Karpas-422 (cell line): ENCODE data around the gene PPP1R14C. TPM values are rescaled to one million over a fixed set of nuclear protein-coding genes. Genes with fewer than 3 reads are reported as not detected.

Source experiments
- DNase-seq: peaks from one replicate; pipeline ENCODE4 v3.0.0-alpha.2; 2015
- H2AFZ ChIP-seq: fragments of 200-600 bp; sonication (generic); 2 replicates; pipeline ENCODE4 v1.6.1; 2014; ENCODE audit warnings: antibody characterized with exemption, low read length, mixed read lengths
- H3K27ac ChIP-seq: fragments of 200-600 bp; sonication (generic); 2 replicates; pipeline ENCODE4 v1.5.1; 2014; ENCODE audit warnings: mild to moderate bottlenecking, low read length, moderate library complexity
- H3K27me3 ChIP-seq: fragments of 200-600 bp; sonication (generic); 2 replicates; pipeline ENCODE4 v1.6.1; 2014; ENCODE audit warnings: low read length, mixed read lengths
- H3K36me3 ChIP-seq: fragments of 200-600 bp; sonication (generic); 2 replicates; pipeline ENCODE4 v1.6.1; 2014; ENCODE audit warnings: low read length, mixed read lengths; ENCODE audit not compliant: insufficient read depth
- H3K4me1 ChIP-seq: fragments of 200-600 bp; sonication (generic); 2 replicates; pipeline ENCODE4 v1.6.1; 2014; ENCODE audit warnings: mild to moderate bottlenecking, low read length, mixed read lengths
- H3K4me2 ChIP-seq: fragments of 200-600 bp; sonication (generic); 2 replicates; pipeline ENCODE4 v1.6.1; 2014; ENCODE audit warnings: low read length, low read depth, mild to moderate bottlenecking; ENCODE audit not compliant: poor library complexity, severe bottlenecking
- H3K4me3 ChIP-seq: fragments of 200-600 bp; sonication (generic); 2 replicates; pipeline ENCODE4 v1.5.1; 2014; ENCODE audit warnings: mild to moderate bottlenecking, antibody characterized with exemption, low read length, mixed read lengths
- H3K79me2 ChIP-seq: fragments of 200-600 bp; sonication (generic); 2 replicates; pipeline ENCODE4 v1.6.1; 2014; ENCODE audit warnings: mild to moderate bottlenecking, low read length, mixed read lengths
- H3K9ac ChIP-seq: fragments of 200-600 bp; sonication (generic); 2 replicates; pipeline ENCODE4 v1.6.0; 2014; ENCODE audit warnings: low read length
- H3K9me2 ChIP-seq: fragments of 200-600 bp; sonication (generic), shearing (Covaris generic); replicated peaks from 2 replicates; pipeline ENCODE4 v1.6.0; 2014; ENCODE audit warnings: mild to moderate bottlenecking, low read length, moderate library complexity; ENCODE audit not compliant: insufficient read depth
- H3K9me3 ChIP-seq: fragments of 300-700, 200-600 bp; sonication (generic); 2 replicates; pipeline ENCODE4 v1.6.1; 2014; ENCODE audit warnings: low read length, mixed read lengths
- H4K20me1 ChIP-seq: fragments of 200-600 bp; sonication (generic); 2 replicates; pipeline ENCODE4 v1.6.1; 2014; ENCODE audit warnings: mild to moderate bottlenecking, antibody characterized with exemption, low read length, low read depth; ENCODE audit not compliant: insufficient read depth
- total RNA-seq: library from RNA; depleted of rRNA; stranded (reverse); fragments of >200 nt; shearing (Covaris generic); gene quantifications from 2 replicates; pipeline ENCODE4 v1.2.3, GENCODE V29; 2014; ENCODE audit warnings: low replicate concordance

The PPP1R14C gene
- total RNA-seq, 1 experiment from 2014 or later = not detected

DNA sequence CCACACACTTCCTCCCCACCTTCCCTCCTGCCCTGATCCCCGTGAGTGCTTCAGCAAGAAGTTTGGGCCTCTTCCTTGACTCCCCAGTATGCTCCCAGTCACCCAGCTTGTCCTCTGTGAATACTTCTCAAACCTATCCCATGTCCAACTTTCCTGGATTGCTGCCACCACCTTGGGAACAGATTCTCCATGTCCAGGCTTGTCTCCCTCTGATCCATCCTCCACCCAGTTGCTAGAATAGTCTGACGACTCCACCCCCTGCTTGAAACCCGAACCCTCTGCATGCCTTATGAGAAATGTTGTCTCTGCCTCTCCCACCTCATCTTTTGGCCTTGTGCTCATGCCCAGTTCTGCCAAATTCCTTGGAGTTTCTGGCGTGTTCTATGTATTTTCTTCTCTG lies 108.0 kb downstream of the PPP1R14C start:
- no peaks in the 10 kb centered on the region for H3K79me2 ChIP-seq
- DNase-seq = no peak
- no peaks in the 10 kb centered on the region for H4K20me1 ChIP-seq
- no peaks in the 10 kb centered on the region for H3K36me3 ChIP-seq
- no peak overlapping the region for H3K9ac ChIP-seq
- no peaks in the 10 kb centered on the region for H3K4me1 ChIP-seq
- no peak overlapping the region for H3K27ac ChIP-seq
- H3K9me3 ChIP-seq = no peaks in the 10 kb centered on the region
- no peak overlapping the region for H3K4me2 ChIP-seq
- no peaks in the 10 kb centered on the region for H3K9me2 ChIP-seq
- H2AFZ ChIP-seq = no peak overlapping the region
- H3K4me3 ChIP-seq = no peak overlapping the region
- H3K27me3 ChIP-seq = no peaks in the 10 kb centered on the region

DNA sequence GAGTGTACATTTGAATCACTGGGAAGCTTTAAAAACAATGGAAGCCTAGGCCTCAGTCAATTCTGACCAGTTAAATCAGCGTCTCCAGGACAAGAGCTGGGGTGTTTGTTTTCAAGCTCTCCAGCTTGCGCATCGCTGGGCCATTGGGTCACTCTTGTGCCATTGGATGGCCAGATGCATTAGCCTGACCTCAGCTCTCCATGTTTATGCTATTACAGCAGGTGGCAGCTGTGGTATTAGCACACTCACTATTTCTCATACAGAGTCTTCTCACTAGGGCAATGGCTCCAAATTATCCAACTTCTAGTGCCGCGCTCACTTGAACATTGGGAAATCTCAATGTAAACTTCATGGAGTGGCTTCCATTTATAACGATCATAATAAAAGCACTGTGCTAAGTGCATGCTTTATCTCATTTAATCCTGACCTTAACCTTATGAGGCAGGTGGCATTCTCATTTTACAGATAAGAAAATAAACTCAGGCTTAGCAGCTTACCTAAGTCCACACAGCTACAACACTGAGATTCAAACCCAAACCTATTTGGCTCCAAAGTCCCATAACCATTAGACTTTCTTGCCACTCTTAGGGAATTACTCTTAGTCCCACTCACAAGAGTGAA lies 108.8 kb downstream of the PPP1R14C start:
- DNase-seq = no peak
- Histone ChIP-seq H3K9ac (no peak overlapping the region), H3K27me3 (no peaks in the 10 kb centered on the region), H2AFZ (no peak overlapping the region), H3K4me3 (no peak overlapping the region), H3K9me2 (no peaks in the 10 kb centered on the region), H4K20me1 (no peaks in the 10 kb centered on the region), H3K4me2 (no peak overlapping the region), H3K4me1 (no peaks in the 10 kb centered on the region), H3K79me2 (no peaks in the 10 kb centered on the region), H3K36me3 (no peaks in the 10 kb centered on the region), H3K27ac (no peak overlapping the region), H3K9me3 (no peaks in the 10 kb centered on the region)

DNA sequence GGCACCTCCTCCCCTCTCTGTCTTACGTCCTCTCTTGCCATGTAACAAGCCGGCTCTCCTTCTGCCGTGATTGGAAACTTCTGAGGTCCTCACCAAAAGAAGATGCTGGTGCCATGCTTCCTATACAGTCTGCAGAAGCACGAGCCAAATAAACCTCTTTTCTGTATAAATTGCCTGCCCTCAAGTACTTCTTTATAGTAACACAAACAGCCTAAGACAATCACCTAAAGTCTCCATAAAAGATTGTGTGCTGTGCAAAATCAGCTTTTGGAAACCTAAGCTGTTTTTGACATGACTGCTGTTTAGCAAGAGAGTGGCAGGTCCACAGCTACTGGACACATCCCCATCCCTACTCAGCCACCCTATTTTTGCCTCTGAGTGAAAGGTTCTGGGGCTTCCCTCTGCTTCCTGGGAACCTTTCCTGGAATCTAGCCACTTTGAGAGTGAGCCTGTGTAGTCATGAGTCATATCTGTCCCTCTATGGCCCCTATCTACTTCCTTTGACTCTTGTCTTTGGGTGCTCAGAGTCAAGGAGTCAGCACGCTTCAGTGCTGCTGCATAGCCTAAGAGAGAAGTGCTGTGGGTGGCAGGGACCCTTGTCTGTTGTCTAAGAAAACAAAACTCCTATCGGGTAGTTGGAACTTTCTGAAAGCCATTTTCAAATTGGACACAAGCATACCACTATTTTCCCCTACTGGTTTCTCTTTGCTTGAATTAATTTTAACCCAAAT lies 110.0 kb downstream of the PPP1R14C start:
- Histone ChIP-seq H4K20me1 (no peaks in the 10 kb centered on the region), H3K9me3 (no peaks in the 10 kb centered on the region), H3K27me3 (no peaks in the 10 kb centered on the region), H3K4me1 (no peaks in the 10 kb centered on the region), H3K9ac (no peak overlapping the region), H3K36me3 (no peaks in the 10 kb centered on the region), H3K79me2 (no peaks in the 10 kb centered on the region), H3K9me2 (no peaks in the 10 kb centered on the region), H3K27ac (no peak overlapping the region), H3K4me3 (no peak overlapping the region), H2AFZ (no peak overlapping the region), H3K4me2 (no peak overlapping the region)
- no peak for DNase-seq

DNA sequence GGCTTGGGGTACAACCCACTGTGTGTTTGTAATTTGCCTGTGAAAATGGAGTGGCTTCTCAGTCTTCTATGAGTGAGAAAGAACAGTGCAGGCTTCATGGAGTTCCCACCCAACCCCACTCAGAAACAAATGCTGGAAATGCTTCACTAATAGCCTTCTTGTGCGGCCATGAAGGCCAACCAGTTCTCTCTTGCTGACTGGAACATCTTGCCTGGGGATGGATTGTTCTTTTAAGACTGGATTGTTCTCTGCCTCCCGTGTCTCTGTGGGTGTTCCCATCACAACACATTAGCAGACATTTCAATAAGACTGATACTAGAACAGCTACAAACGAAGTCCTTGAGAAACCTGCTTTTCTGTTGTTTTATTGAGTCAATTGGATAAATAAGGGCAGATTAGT lies 110.6 kb downstream of the PPP1R14C start:
- H3K4me3 ChIP-seq = no peak overlapping the region
- no peaks in the 10 kb centered on the region for H4K20me1 ChIP-seq
- H3K27ac ChIP-seq = no peak overlapping the region
- DNase-seq = no peak
- H3K9me2 ChIP-seq = no peaks in the 10 kb centered on the region
- H3K79me2 ChIP-seq = no peaks in the 10 kb centered on the region
- no peaks in the 10 kb centered on the region for H3K27me3 ChIP-seq
- H3K9me3 ChIP-seq = no peaks in the 10 kb centered on the region
- no peaks in the 10 kb centered on the region for H3K36me3 ChIP-seq
- no peak overlapping the region for H3K9ac ChIP-seq
- no peak overlapping the region for H3K4me2 ChIP-seq
- H2AFZ ChIP-seq = no peak overlapping the region
- H3K4me1 ChIP-seq = no peaks in the 10 kb centered on the region

DNA sequence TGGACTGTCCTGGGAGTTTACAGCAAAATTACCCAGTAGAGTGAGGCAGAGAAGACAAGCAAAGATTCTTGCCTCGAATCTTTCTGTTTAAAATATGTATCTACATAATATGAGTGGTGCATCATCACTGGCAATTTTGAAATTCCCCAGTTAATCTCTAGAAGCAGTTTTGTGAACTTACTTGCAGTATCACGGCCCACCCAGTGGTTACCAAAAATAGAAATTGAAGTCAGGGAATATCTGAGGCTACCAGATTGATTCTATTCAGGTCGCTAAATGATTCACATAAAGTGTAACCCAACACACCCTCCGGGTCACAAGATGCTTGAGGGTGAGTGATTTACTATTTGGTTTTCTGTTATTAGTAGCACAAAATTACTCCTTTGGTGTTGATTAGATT lies 111.9 kb downstream of the PPP1R14C start:
- Histone ChIP-seq H4K20me1 (no peaks in the 10 kb centered on the region), H3K9me2 (no peaks in the 10 kb centered on the region), H3K9ac (no peak overlapping the region), H3K9me3 (no peaks in the 10 kb centered on the region), H3K27me3 (no peaks in the 10 kb centered on the region), H3K4me1 (no peaks in the 10 kb centered on the region), H2AFZ (no peak overlapping the region), H3K79me2 (no peaks in the 10 kb centered on the region), H3K4me2 (no peak overlapping the region), H3K36me3 (no peaks in the 10 kb centered on the region), H3K27ac (no peak overlapping the region), H3K4me3 (no peak overlapping the region)
- no peak for DNase-seq

DNA sequence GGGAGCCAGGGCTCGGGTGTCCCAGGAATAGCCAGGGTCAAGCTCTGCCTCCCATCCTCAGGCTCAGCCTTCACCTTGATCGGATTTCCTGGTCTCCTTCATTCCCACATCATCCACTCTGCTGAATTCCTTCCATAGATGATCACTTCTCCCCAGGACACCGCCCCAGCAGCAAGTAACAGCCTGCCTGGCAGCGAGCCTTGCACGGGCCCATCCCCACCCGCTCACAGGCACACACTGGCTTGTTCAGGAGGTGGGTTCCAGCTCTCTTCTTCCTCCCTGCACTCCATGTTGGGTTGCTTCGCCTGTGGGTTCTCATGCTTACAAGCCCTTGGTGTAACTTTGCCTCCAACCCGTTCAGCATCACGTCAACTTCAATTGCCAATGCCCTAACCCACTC lies 113.0 kb downstream of the PPP1R14C start:
- no peak overlapping the region for H3K9ac ChIP-seq
- H3K27ac ChIP-seq = no peak overlapping the region
- H3K36me3 ChIP-seq = no peaks in the 10 kb centered on the region
- no peak for DNase-seq
- no peaks in the 10 kb centered on the region for H3K9me3 ChIP-seq
- H4K20me1 ChIP-seq = no peaks in the 10 kb centered on the region
- no peak overlapping the region for H3K4me3 ChIP-seq
- no peaks in the 10 kb centered on the region for H3K27me3 ChIP-seq
- no peak overlapping the region for H2AFZ ChIP-seq
- H3K79me2 ChIP-seq = no peaks in the 10 kb centered on the region
- no peaks in the 10 kb centered on the region for H3K4me1 ChIP-seq
- H3K9me2 ChIP-seq = no peaks in the 10 kb centered on the region
- H3K4me2 ChIP-seq = no peak overlapping the region

DNA sequence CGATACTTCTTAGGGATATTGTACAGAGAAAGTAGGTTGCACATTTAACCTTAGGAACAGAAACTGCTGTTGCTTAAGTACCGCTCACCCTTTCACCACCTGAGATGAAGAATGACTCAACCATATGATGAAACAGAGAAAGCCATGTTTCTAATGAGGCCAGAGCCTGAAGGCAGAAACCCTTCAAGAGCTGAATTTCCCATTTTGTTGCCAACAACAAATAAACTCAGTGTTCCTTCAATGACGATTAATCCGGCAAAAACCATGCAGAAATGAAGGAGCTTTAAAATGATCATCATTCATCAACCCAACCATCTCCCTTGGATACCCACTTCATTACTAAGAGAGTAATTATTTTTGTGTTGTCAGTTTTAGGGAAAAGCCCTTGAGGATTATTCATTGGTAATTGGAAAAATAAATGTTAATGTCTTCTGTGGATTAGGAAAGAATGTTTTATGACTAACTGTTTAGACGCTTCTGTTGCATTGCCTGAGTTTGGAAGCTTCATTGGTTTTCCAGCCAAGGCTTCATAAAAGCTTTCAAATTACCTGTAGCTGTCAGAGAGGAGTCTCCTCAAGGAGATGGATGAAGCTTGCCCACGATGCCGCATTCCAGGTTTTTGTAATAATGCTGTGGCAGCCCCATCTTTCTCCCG lies 113.9 kb downstream of the PPP1R14C start:
- no peaks in the 10 kb centered on the region for H3K9me2 ChIP-seq
- H3K79me2 ChIP-seq = no peaks in the 10 kb centered on the region
- DNase-seq = no peak
- no peaks in the 10 kb centered on the region for H3K36me3 ChIP-seq
- H3K9me3 ChIP-seq = no peaks in the 10 kb centered on the region
- no peaks in the 10 kb centered on the region for H3K27me3 ChIP-seq
- no peak overlapping the region for H3K9ac ChIP-seq
- no peaks in the 10 kb centered on the region for H3K4me1 ChIP-seq
- no peak overlapping the region for H3K4me3 ChIP-seq
- no peaks in the 10 kb centered on the region for H4K20me1 ChIP-seq
- no peak overlapping the region for H3K4me2 ChIP-seq
- H2AFZ ChIP-seq = no peak overlapping the region
- H3K27ac ChIP-seq = no peak overlapping the region

DNA sequence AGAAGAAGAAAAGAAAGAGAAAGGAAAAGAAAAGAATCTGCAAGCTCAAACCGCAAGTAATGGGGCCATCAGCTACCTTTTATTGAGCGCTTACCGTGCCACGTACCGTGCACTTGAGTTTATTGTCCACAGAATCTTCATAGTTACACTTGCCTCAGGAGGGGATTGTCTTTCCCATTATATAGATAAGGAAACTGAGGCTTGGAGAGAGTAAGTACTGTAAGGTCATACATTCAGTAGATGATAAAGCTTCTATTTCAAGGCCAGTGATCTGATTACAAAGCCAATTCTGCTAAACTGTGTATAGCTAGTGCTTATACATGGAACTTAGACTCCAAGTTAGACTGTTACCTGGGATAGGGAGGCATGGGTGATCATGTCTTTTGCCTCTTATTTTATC lies 115.5 kb downstream of the PPP1R14C start:
- Histone ChIP-seq H3K4me3 (no peak overlapping the region), H3K27me3 (no peaks in the 10 kb centered on the region), H3K79me2 (no peaks in the 10 kb centered on the region), H3K9me2 (no peaks in the 10 kb centered on the region), H3K9me3 (no peaks in the 10 kb centered on the region), H3K36me3 (no peaks in the 10 kb centered on the region), H4K20me1 (no peaks in the 10 kb centered on the region), H2AFZ (no peak overlapping the region), H3K4me1 (no peaks in the 10 kb centered on the region), H3K27ac (no peak overlapping the region), H3K9ac (no peak overlapping the region), H3K4me2 (no peak overlapping the region)
- no peak for DNase-seq
